Trophoblast cell (in vitro differentiated cells and primary cell): ENCODE data around the gene TLR9.

Experiments used
- DNase-seq, 2 donors: peaks; one replicate each; pipeline ENCODE4 v3.0.0-alpha.2; 2016
- H2AFZ ChIP-seq: 2 replicates; pipeline ENCODE4 v1.6.1; 2013; ENCODE audit warnings: low read length, moderate library complexity, mild to moderate bottlenecking; ENCODE audit not compliant: insufficient read depth, poor library complexity
- H2AK5ac ChIP-seq: 2 replicates; pipeline ENCODE4 v1.6.1; 2013; ENCODE audit warnings: mild to moderate bottlenecking, low read length
- H2BK120ac ChIP-seq: 2 replicates; pipeline ENCODE4 v1.6.1; 2013; ENCODE audit warnings: low read length, mild to moderate bottlenecking, moderate library complexity; ENCODE audit not compliant: insufficient read depth, poor library complexity
- H2BK12ac ChIP-seq: 2 replicates; pipeline ENCODE4 v1.6.1; 2013; ENCODE audit warnings: mild to moderate bottlenecking, low read length, moderate library complexity
- H2BK5ac ChIP-seq: 2 replicates; pipeline ENCODE4 v1.6.1; 2013; ENCODE audit warnings: low read length, low read depth, moderate library complexity, mild to moderate bottlenecking; ENCODE audit not compliant: poor library complexity
- H3K14ac ChIP-seq: 2 replicates; pipeline ENCODE4 v1.6.1; 2013; ENCODE audit warnings: mild to moderate bottlenecking, low read length
- H3K18ac ChIP-seq: 2 replicates; pipeline ENCODE4 v1.6.1; 2013; ENCODE audit warnings: mild to moderate bottlenecking, low read length
- H3K23ac ChIP-seq: 2 replicates; pipeline ENCODE4 v1.6.1; 2013; ENCODE audit warnings: low read length
- H3K27ac ChIP-seq: 2 replicates; pipeline ENCODE4 v1.5.1; 2013; ENCODE audit warnings: low read depth, mild to moderate bottlenecking, inconsistent platforms, low read length, moderate library complexity
- H3K27me3 ChIP-seq: 2 replicates; pipeline ENCODE4 v1.6.1; 2013; ENCODE audit warnings: inconsistent platforms, mild to moderate bottlenecking, low read length, moderate library complexity; ENCODE audit not compliant: insufficient read depth
- H3K36me3 ChIP-seq, 2 experiments: 1 replicate in 1 of 2; 2 replicates in 1 of 2; pipeline ENCODE4 v1.6.1; 2013; ENCODE audit warnings: low read length in 2 of 2, mild to moderate bottlenecking in 2 of 2, moderate library complexity in 1 of 2; ENCODE audit not compliant: insufficient read depth in 2 of 2, control insufficient read depth in 1 of 2
- H3K4ac ChIP-seq: 2 replicates; pipeline ENCODE4 v1.6.1; 2013; ENCODE audit warnings: low read depth, mild to moderate bottlenecking, low read length, moderate library complexity
- H3K4me1 ChIP-seq, 2 experiments: 1 replicate in 1 of 2; 2 replicates in 1 of 2; pipeline ENCODE4 v1.6.1; 2013; ENCODE audit warnings: low read length in 2 of 2, mild to moderate bottlenecking in 2 of 2, moderate library complexity in 1 of 2; ENCODE audit not compliant: insufficient read depth in 2 of 2, control insufficient read depth in 1 of 2
- H3K4me2 ChIP-seq: 2 replicates; pipeline ENCODE4 v1.6.1; 2013; ENCODE audit warnings: inconsistent platforms, mild to moderate bottlenecking, low read length, moderate library complexity
- H3K4me3 ChIP-seq: 2 replicates; pipeline ENCODE4 v1.5.1; 2013; ENCODE audit warnings: mild to moderate bottlenecking, low read depth, low read length, inconsistent platforms
- H3K79me1 ChIP-seq: one replicate; pipeline ENCODE4 v1.6.1; 2013; ENCODE audit warnings: low read length
- H3K79me2 ChIP-seq: 2 replicates; pipeline ENCODE4 v1.6.1; 2013; ENCODE audit warnings: low read length, mild to moderate bottlenecking; ENCODE audit not compliant: control insufficient read depth, insufficient read depth, poor library complexity
- H3K9ac ChIP-seq: 2 replicates; pipeline ENCODE4 v1.6.1; 2013; ENCODE audit warnings: mild to moderate bottlenecking, low read length
- H3K9me3 ChIP-seq: 2 replicates; pipeline ENCODE4 v1.6.1; 2013; ENCODE audit warnings: low read depth, mild to moderate bottlenecking, control low read depth, inconsistent platforms, low read length; ENCODE audit not compliant: insufficient read depth
- H4K12ac ChIP-seq: 2 replicates; pipeline ENCODE4 v1.6.1; 2013; ENCODE audit warnings: low read depth, mild to moderate bottlenecking, low read length, moderate library complexity
- H4K8ac ChIP-seq: 2 replicates; pipeline ENCODE4 v1.6.1; 2013; ENCODE audit warnings: low read depth, mild to moderate bottlenecking, low read length, moderate library complexity
- H4K91ac ChIP-seq: one replicate; pipeline ENCODE4 v1.6.1; 2013; ENCODE audit warnings: low read depth, mild to moderate bottlenecking, low read length, moderate library complexity
- WGBS: extraction: QIAGEN DNeasy Blood & Tissue Kit; methylation state at CpG from one replicate; pipeline ENCODE4 v1.1.7; 2013; ENCODE audit warnings: missing lambda C conversion rate; ENCODE audit not compliant: insufficient read length, insufficient coverage; ENCODE audit errors: extremely low coverage; 5-methylcytosine and 5-hydroxymethylcytosine counted together

Gene TLR9

DNA sequence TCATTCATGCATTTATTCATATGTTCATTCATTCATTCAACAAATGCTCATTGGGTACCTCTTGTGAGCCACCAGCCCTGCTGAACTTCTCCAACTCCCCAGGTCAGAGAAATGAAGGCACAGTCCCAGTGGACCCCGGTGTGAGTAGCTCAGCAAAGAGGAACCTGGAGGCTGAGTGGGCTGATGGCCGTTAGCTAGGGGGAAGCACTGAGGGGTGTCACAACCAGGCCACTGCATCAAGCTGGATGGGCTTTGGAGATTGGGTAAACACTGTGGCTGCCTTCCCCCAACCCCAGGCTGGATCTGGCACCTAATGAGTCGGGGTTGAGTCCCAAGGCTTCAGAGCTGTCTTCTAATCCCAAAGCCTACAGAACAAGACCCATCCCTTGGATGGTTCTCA is 39.6 kb downstream of the TLR9 start:
- no CpG with 5 or more reads among the region's 3 CpGs for WGBS
- no peak overlapping the region for H3K14ac ChIP-seq

DNA sequence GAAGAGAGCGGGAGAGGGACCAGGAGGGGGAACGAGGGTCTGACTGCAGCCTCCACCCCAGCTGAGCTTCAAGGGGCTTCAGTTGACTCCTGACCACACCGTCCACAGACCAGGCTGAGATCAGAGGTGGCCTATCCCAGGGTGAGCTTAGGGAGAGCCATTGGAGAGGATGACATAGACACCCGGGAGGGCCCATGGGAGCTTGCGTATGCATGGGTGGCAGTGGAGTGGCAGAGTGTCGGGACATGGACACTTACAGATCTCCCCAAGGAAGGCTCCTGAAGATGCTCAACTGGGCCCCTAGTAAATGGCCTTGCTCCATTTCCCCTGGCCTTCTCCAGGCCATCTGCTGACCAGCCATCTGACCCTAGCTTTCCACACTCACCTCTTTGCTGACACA is 40.1 kb downstream of the TLR9 start:
- no peak for DNase-seq
- no peak overlapping the region for H4K91ac ChIP-seq
- no peak overlapping the region for H3K23ac ChIP-seq
- no peaks in the 10 kb centered on the region for H3K27me3 ChIP-seq
- H3K27ac ChIP-seq: no peak overlapping the region
- H4K12ac ChIP-seq: no peak overlapping the region
- H3K9ac ChIP-seq: no peak overlapping the region
- H3K14ac ChIP-seq: no peak overlapping the region
- H3K4me3 ChIP-seq: no peak overlapping the region
- no peak overlapping the region for H2AFZ ChIP-seq
- H3K4me1 ChIP-seq: peaks cover under 1 to 13% of the 10 kb centered on the region in 2 experiments
- H3K18ac ChIP-seq: no peak overlapping the region
- no peak overlapping the region for H3K4me2 ChIP-seq
- H2BK12ac ChIP-seq: no peak overlapping the region
- no CpG with 5 or more reads among the region's 6 CpGs for WGBS
- no peaks in the 10 kb centered on the region for H3K36me3 ChIP-seq
- H4K8ac ChIP-seq: no peak overlapping the region
- no peaks in the 10 kb centered on the region for H3K79me1 ChIP-seq
- peaks cover 4% of the 10 kb centered on the region for H3K9me3 ChIP-seq
- H2AK5ac ChIP-seq: no peak overlapping the region
- no peak overlapping the region for H2BK5ac ChIP-seq
- H3K79me2 ChIP-seq: no peaks in the 10 kb centered on the region
- H2BK120ac ChIP-seq: no peak overlapping the region
- no peak overlapping the region for H3K4ac ChIP-seq

More for the DNA sequence above, 39.6 kb downstream of the TLR9 start:
- H3K27ac ChIP-seq: no peak overlapping the region
- no peak overlapping the region for H3K9ac ChIP-seq
- H4K91ac ChIP-seq: no peak overlapping the region
- no peak overlapping the region for H4K8ac ChIP-seq
- no peak overlapping the region for H2BK120ac ChIP-seq
- no peak for DNase-seq
- H3K79me1 ChIP-seq: no peaks in the 10 kb centered on the region
- H3K4ac ChIP-seq: no peak overlapping the region
- H2AK5ac ChIP-seq: no peak overlapping the region
- no peak overlapping the region for H4K12ac ChIP-seq
- no peaks in the 10 kb centered on the region for H3K79me2 ChIP-seq
- peaks cover 5 to 13% of the 10 kb centered on the region in 2 experiments for H3K4me1 ChIP-seq
- no peaks in the 10 kb centered on the region for H3K36me3 ChIP-seq
- no peak overlapping the region for H3K4me3 ChIP-seq
- no peak overlapping the region for H2BK5ac ChIP-seq
- H2BK12ac ChIP-seq: no peak overlapping the region
- H3K27me3 ChIP-seq: no peaks in the 10 kb centered on the region
- no peak overlapping the region for H3K4me2 ChIP-seq
- no peak overlapping the region for H2AFZ ChIP-seq
- H3K9me3 ChIP-seq: peaks cover 4% of the 10 kb centered on the region
- no peak overlapping the region for H3K23ac ChIP-seq
- no peak overlapping the region for H3K18ac ChIP-seq

DNA sequence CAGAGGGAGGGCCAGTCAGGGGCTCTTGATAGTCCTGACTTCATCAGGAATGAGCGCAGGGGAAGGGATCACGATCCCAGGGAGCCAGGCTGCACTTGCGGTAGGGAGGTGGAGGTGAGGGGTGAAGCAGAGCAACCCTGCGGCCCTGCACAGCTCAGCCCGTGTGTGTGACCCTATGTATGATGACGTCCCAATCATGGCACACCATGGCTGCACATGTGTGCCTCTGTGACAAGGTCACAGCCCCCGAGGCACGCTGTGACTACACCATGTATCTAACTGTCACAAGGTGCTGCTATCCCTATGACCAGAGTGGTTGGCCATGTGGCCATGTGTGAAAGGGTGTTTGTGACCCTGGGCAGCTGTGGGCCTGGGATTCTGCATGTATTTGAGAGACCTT is 40.8 kb downstream of the TLR9 start:
- Histone ChIP-seq H3K9me3 (peaks cover 4% of the 10 kb centered on the region), H3K27ac (no peak overlapping the region), H3K4ac (no peak overlapping the region), H3K27me3 (no peaks in the 10 kb centered on the region), H4K8ac (no peak overlapping the region), H3K36me3 (no peaks in the 10 kb centered on the region), H4K91ac (no peak overlapping the region), H2BK12ac (no peak overlapping the region), H3K79me1 (no peaks in the 10 kb centered on the region), H3K23ac (no peak overlapping the region), H3K4me2 (no peak overlapping the region), H3K18ac (no peak overlapping the region), H2BK120ac (no peak overlapping the region), H4K12ac (no peak overlapping the region), H2BK5ac (no peak overlapping the region), H3K9ac (no peak overlapping the region), H3K14ac (no peak overlapping the region), H3K79me2 (no peaks in the 10 kb centered on the region), H2AK5ac (no peak overlapping the region), H3K4me3 (no peak overlapping the region), H2AFZ (no peak overlapping the region), H3K4me1 (peaks cover 0 to 13% of the 10 kb centered on the region in 2 experiments)
- no CpG with 5 or more reads among the region's 8 CpGs for WGBS
- no peak for DNase-seq

DNA sequence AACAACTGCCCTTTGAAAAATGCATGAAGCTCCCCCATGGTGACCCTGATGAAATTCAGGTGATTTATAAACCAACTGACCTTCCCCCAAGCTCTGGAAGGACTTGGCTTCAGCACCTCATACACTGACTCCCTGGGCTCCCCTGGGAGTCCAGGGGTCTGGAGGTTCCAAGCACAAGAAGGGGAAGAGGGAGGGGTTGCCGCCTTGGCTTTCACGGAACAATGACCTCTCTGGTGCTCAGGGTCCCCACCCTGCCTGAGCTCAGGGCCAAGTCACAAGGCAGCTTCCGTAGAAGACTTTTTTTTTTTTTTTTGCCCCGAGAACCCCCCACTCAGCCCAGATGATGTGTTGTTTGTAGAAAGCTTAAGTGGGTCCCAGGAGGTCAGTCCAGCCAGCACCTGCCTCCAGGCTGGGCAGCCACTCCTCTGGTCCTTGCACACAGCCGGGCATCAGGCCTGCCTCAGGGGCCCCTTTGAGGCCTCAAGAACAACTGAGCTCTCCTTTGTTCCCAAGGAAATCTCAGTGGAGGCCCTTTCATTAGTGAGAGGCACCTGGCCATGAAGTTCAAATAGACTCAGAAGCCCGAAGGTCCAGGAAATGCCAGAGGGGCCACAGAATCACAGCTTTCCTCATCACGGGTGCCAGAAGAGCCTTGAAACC is 41.5 kb downstream of the TLR9 start:
- Histone ChIP-seq H3K23ac (no peak overlapping the region), H3K4me1 (peaks cover 0 to 13% of the 10 kb centered on the region in 2 experiments), H3K4ac (no peak overlapping the region), H2BK5ac (no peak overlapping the region), H2AK5ac (no peak overlapping the region), H3K36me3 (no peaks in the 10 kb centered on the region), H4K8ac (no peak overlapping the region), H3K14ac (no peak overlapping the region), H3K27me3 (no peaks in the 10 kb centered on the region), H3K18ac (no peak overlapping the region), H2AFZ (no peak overlapping the region), H4K12ac (no peak overlapping the region), H2BK120ac (no peak overlapping the region), H3K4me2 (no peak overlapping the region), H4K91ac (no peak overlapping the region), H3K27ac (no peak overlapping the region), H3K4me3 (no peak overlapping the region), H2BK12ac (no peak overlapping the region), H3K9ac (no peak overlapping the region), H3K79me2 (no peaks in the 10 kb centered on the region), H3K79me1 (no peaks in the 10 kb centered on the region), H3K9me3 (peaks cover 4% of the 10 kb centered on the region)
- DNase-seq: no peak
- WGBS: no CpG with 5 or more reads among the region's 7 CpGs
